ENCODE results near the gene NUP210L. TPM values are rescaled to one million over a fixed set of nuclear protein-coding genes. Genes with fewer than 3 reads are reported as not detected.

The NUP210L gene
- polyA plus RNA-seq, 4 donors: 0.01 to 0.03 TPM; not detected in 2

- H3K4me3 ChIP-seq (ENCODE audit: low read depth in 1 of 3, low read length in 3 of 3): no peak overlapping the region
- H3K9me3 ChIP-seq (ENCODE audit: control insufficient read depth in 2 of 2, insufficient read depth in 1 of 2, low read depth in 1 of 2, low read length in 1 of 2): no peaks in the 10 kb centered on the region
- WGBS, 3 donors: 9 to 51% (median 44%) methylated on average over 1 of the region's 1 CpG
- FAIRE-seq (no peak), DNase-seq (peak; percentile 62 to 69)
- H3K4me1 ChIP-seq (ENCODE audit: control insufficient read depth in 3 of 3, insufficient read depth in 2 of 3, low read depth in 1 of 3, low read length in 2 of 3): peaks cover 0 to 13% (median 2%) of the 10 kb centered on the region in 3 donors
- H3K36me3 ChIP-seq (ENCODE audit: control insufficient read depth in 3 of 3, insufficient read depth in 2 of 3, low read depth in 1 of 3, low read length in 3 of 3): no peaks in the 10 kb centered on the region
- no peaks in the 10 kb centered on the region for H3K27me3 ChIP-seq (ENCODE audit: control insufficient read depth in 3 of 3, insufficient read depth in 3 of 3, low read length in 3 of 3)
- H3K27ac ChIP-seq (ENCODE audit: low read depth in 1 of 3, low read length in 2 of 3): no peak overlapping the region
Observed at GRCh38 chr1:154186177-154186576, 31.3 kb upstream of the NUP210L start.

DNA sequence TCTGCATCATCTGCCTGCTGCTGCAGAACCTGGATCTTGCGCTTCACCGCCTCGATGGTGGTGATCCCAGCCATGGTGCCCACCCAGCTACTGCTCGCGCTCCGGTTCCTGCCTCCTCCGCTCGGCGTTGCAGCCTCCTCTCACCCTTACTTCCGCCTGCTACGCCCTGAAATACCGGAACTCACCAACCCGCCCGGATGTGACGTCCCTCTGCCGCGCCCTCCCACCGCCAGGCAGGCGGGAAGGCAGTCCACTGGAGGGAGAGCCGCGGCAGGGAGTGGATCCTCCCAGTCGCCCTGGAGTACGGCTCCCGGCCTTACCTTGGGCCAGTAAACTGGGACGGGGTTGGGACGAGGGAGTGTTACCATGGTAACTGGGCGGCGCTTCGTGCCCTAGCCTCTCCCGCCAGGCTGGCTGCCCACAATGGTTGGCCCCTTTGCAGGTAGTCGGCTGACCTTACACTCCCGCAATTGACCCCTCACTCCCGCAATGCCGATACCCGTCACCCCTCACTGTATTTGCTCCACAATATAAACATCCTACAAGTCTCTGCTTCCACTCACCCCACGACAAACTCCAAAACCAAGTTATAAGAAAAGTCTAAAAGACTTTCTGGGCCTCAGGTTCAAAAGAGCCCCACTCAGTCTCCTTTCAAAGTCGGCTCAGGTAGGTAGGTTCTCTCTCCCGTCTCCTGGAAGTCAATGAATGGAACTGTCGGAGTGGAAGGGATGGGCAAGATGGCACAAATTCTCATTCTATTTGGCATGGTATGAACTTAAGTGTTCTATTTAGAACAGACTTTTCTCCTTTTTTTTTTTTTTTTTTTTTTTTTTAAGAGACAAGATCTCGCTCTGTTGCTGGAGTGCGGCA is 28.4 kb upstream of the NUP210L start:
- Histone ChIP-seq H3K27me3 (ENCODE audit: control insufficient read depth in 3 of 3, insufficient read depth in 3 of 3, low read length in 3 of 3) (no peaks in the 10 kb centered on the region), H3K9me3 (ENCODE audit: control insufficient read depth in 2 of 2, insufficient read depth in 1 of 2, low read depth in 1 of 2, low read length in 1 of 2) (no peaks in the 10 kb centered on the region), H3K36me3 (ENCODE audit: control insufficient read depth in 3 of 3, insufficient read depth in 2 of 3, low read depth in 1 of 3, low read length in 3 of 3) (peaks cover 0 to 7% (median 0%) of the 10 kb centered on the region in 3 donors), H3K27ac (ENCODE audit: low read depth in 1 of 3, low read length in 2 of 3) (peak overlapping the region; percentile 91 to 97 (median 96)), H3K4me1 (ENCODE audit: control insufficient read depth in 3 of 3, insufficient read depth in 2 of 3, low read depth in 1 of 3, low read length in 2 of 3) (peaks cover 5 to 38% (median 24%) of the 10 kb centered on the region in 3 donors), H3K4me3 (ENCODE audit: low read depth in 1 of 3, low read length in 3 of 3) (peak overlapping the region; percentile 58 to 80 (median 78))
- FAIRE-seq: no peak
- peak; percentile 98 for DNase-seq
- 6 to 7% (median 6%) methylated on average over 37 to 41 of the region's 41 CpGs for WGBS, 3 donors

DNA sequence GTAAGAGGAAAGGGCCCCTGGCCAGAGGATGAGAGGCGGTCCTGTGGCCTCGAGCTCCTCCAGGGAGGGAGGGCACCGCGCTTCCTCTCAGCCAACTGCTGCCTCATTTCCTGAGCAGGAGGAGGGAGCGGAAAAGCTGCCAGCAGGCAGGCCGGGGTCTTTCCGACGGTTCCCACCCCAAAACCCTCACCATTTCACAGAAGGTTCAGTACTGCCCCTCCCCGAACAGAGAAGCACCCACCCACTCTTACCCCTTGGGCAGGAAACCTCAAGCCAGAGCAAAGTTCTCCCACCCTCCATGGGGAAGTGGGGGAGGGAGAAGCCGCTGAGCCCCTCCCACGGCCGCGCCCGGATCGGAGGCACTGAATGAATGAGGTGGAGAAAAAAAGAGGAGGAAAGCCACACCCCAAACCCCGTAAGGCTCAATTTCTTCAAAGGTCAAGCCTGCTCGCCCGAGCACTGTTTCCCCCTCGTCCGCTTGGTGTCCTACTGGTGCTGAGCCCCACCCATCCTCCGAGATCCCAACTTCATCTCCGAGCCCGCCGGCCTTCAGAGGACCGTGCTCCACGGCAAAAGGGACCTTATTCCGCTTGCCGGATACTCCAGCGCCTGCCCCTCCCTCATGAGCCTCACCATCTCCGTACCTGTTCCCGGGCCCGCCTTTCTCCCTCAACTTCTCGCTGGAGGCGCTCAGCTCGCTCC is 27.6 kb upstream of the NUP210L start:
- 0% methylated on average over 29 to 35 of the region's 35 CpGs for WGBS, 3 donors
- Histone ChIP-seq H3K27me3 (ENCODE audit: control insufficient read depth in 3 of 3, insufficient read depth in 3 of 3, low read length in 3 of 3) (no peaks in the 10 kb centered on the region), H3K27ac (ENCODE audit: low read depth in 1 of 3, low read length in 2 of 3) (peak overlapping the region; percentile 91 to 97 (median 96)), H3K9me3 (ENCODE audit: control insufficient read depth in 2 of 2, insufficient read depth in 1 of 2, low read depth in 1 of 2, low read length in 1 of 2) (no peaks in the 10 kb centered on the region), H3K4me3 (ENCODE audit: low read depth in 1 of 3, low read length in 3 of 3) (peak overlapping the region; percentile 58 to 80 (median 78)), H3K36me3 (ENCODE audit: control insufficient read depth in 3 of 3, insufficient read depth in 2 of 3, low read depth in 1 of 3, low read length in 3 of 3) (peaks cover 0 to 7% (median 0%) of the 10 kb centered on the region in 3 donors), H3K4me1 (ENCODE audit: control insufficient read depth in 3 of 3, insufficient read depth in 2 of 3, low read depth in 1 of 3, low read length in 2 of 3) (peaks cover 9 to 46% (median 31%) of the 10 kb centered on the region in 3 donors)
- DNase-seq (peak; percentile 90 to 91), FAIRE-seq (no peak)

- Histone ChIP-seq H3K27me3 (ENCODE audit: control insufficient read depth in 3 of 3, insufficient read depth in 3 of 3, low read length in 3 of 3) (no peaks in the 10 kb centered on the region), H3K27ac (ENCODE audit: low read depth in 1 of 3, low read length in 2 of 3) (peak overlapping the region; percentile 91 to 97 (median 96)), H3K36me3 (ENCODE audit: control insufficient read depth in 3 of 3, insufficient read depth in 2 of 3, low read depth in 1 of 3, low read length in 3 of 3) (peaks cover 0 to 7% (median 0%) of the 10 kb centered on the region in 3 donors), H3K9me3 (ENCODE audit: control insufficient read depth in 2 of 2, insufficient read depth in 1 of 2, low read depth in 1 of 2, low read length in 1 of 2) (no peaks in the 10 kb centered on the region), H3K4me3 (ENCODE audit: low read depth in 1 of 3, low read length in 3 of 3) (peak overlapping the region; percentile 58 to 80 (median 78)), H3K4me1 (ENCODE audit: control insufficient read depth in 3 of 3, insufficient read depth in 2 of 3, low read depth in 1 of 3, low read length in 2 of 3) (peaks cover 10 to 50% (median 35%) of the 10 kb centered on the region in 3 donors)
- DNase-seq (peak in 1 of 2 donors; percentile 77), FAIRE-seq (no peak)
- 0% methylated on average over 6 of the region's 6 CpGs for WGBS, 3 donors
Observed at GRCh38 chr1:154181944-154182343, 27.1 kb upstream of the NUP210L start.

DNA sequence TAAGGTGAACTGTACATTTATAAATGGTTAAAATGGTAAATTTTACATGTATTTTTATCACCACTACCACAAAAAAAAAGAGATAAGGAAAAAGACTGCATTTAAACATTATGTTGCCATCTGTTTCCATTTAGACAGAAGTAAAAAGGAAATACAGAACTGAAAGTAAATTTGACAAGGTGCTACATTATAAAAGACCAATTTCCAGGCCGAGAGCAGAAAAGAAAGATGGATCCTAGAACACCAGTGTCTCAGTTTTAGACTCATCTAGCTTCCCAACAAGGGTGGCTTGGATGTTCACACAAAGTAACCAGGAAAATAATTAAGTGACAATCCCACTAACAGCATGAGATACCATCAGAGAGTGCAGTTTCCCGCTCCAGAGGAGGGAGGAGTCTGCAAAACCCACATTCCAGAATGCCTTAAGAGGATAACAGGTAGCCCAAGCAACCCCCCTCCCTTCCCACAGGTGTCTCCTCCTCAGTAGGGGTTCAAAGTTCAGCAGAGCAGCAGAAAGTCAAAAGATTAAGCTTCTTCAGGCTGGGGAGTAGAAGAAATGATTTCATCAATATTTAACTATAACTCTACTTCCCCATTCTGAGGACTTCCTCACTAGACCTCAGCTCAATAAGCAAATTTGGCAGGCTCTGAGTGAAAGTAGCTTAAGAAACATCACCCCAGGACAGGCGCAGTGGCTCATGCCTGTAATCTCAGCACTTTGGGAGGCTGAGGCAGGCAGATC is 25.2 kb upstream of the NUP210L start:
- no peaks in the 10 kb centered on the region for H3K27me3 ChIP-seq (ENCODE audit: control insufficient read depth in 3 of 3, insufficient read depth in 3 of 3, low read length in 3 of 3)
- peaks cover 10 to 47% (median 46%) of the 10 kb centered on the region in 3 donors for H3K4me1 ChIP-seq (ENCODE audit: control insufficient read depth in 3 of 3, insufficient read depth in 2 of 3, low read depth in 1 of 3, low read length in 2 of 3)
- H3K9me3 ChIP-seq (ENCODE audit: control insufficient read depth in 2 of 2, insufficient read depth in 1 of 2, low read depth in 1 of 2, low read length in 1 of 2): no peaks in the 10 kb centered on the region
- H3K27ac ChIP-seq (ENCODE audit: low read depth in 1 of 3, low read length in 2 of 3): peak overlapping the region; percentile 69 to 96 (median 70)
- peaks cover 0 to 13% (median 3%) of the 10 kb centered on the region in 3 donors for H3K36me3 ChIP-seq (ENCODE audit: control insufficient read depth in 3 of 3, insufficient read depth in 2 of 3, low read depth in 1 of 3, low read length in 3 of 3)
- WGBS, 3 donors: 7 to 34% (median 27%) methylated on average over 3 of the region's 3 CpGs
- no peak for FAIRE-seq
- DNase-seq: peak; percentile 75 to 86
- H3K4me3 ChIP-seq (ENCODE audit: low read depth in 1 of 3, low read length in 3 of 3): peak overlapping the region in 1 of 3 donors; percentile 78

- H3K9me3 ChIP-seq (ENCODE audit: control insufficient read depth in 2 of 2, insufficient read depth in 1 of 2, low read depth in 1 of 2, low read length in 1 of 2): no peaks in the 10 kb centered on the region
- 34 to 53% (median 37%) methylated on average over 10 of the region's 10 CpGs for WGBS, 3 donors
- peaks cover 10 to 47% (median 46%) of the 10 kb centered on the region in 3 donors for H3K4me1 ChIP-seq (ENCODE audit: control insufficient read depth in 3 of 3, insufficient read depth in 2 of 3, low read depth in 1 of 3, low read length in 2 of 3)
- H3K27ac ChIP-seq (ENCODE audit: low read depth in 1 of 3, low read length in 2 of 3): peak overlapping the region; percentile 54 to 96 (median 86)
- H3K27me3 ChIP-seq (ENCODE audit: control insufficient read depth in 3 of 3, insufficient read depth in 3 of 3, low read length in 3 of 3): no peaks in the 10 kb centered on the region
- peak overlapping the region in 2 of 3 donors; percentile 14 to 38 for H3K4me3 ChIP-seq (ENCODE audit: low read depth in 1 of 3, low read length in 3 of 3)
- no peak for FAIRE-seq
- H3K36me3 ChIP-seq (ENCODE audit: control insufficient read depth in 3 of 3, insufficient read depth in 2 of 3, low read depth in 1 of 3, low read length in 3 of 3): peaks cover 4 to 22% (median 5%) of the 10 kb centered on the region in 3 donors
- DNase-seq: peak; percentile 74 to 88
Observed at GRCh38 chr1:154178911-154179811, 24.3 kb upstream of the NUP210L start.

GRCh38 chr1:154178013-154178412 is 23.1 kb upstream of the NUP210L start:
- H3K9me3 ChIP-seq (ENCODE audit: control insufficient read depth in 2 of 2, insufficient read depth in 1 of 2, low read depth in 1 of 2, low read length in 1 of 2): no peaks in the 10 kb centered on the region
- FAIRE-seq (no peak), DNase-seq (no peak)
- no peak overlapping the region for H3K4me3 ChIP-seq (ENCODE audit: low read depth in 1 of 3, low read length in 3 of 3)
- no peak overlapping the region for H3K27ac ChIP-seq (ENCODE audit: low read depth in 1 of 3, low read length in 2 of 3)
- H3K4me1 ChIP-seq (ENCODE audit: control insufficient read depth in 3 of 3, insufficient read depth in 2 of 3, low read depth in 1 of 3, low read length in 2 of 3): peaks cover 10 to 47% (median 46%) of the 10 kb centered on the region in 3 donors
- 31 to 42% (median 31%) methylated on average over 2 of the region's 2 CpGs for WGBS, 3 donors
- peaks cover 5 to 33% (median 10%) of the 10 kb centered on the region in 3 donors for H3K36me3 ChIP-seq (ENCODE audit: control insufficient read depth in 3 of 3, insufficient read depth in 2 of 3, low read depth in 1 of 3, low read length in 3 of 3)
- H3K27me3 ChIP-seq (ENCODE audit: control insufficient read depth in 3 of 3, insufficient read depth in 3 of 3, low read length in 3 of 3): no peaks in the 10 kb centered on the region
